ENCODE results near the gene UQCRHL.

GRCh38 chr1:15843826-15844572, 36.5 kb upstream of the UQCRHL start:
- TF ChIP-seq CTCF (IDR thresholded peaks at IDR 0.05) (no peak), POLR2A (IDR thresholded peaks at IDR 0.05) (no peak)

Data from heart left ventricle (tissue), 13 donors.